Non-pigmented ciliary epithelial cell (primary cell): Measurements from ENCODE around the gene PLEKHA7.
"Not testable (repeated sequence)": the region's sequence is repeated elsewhere in the genome, so short reads cannot be mapped to it uniquely, and the experiment has no call there.

Experiments used
- DNase-seq: peaks from one replicate; pipeline ENCODE4 v3.0.0-alpha.2; 2010; ENCODE audit warnings: low read depth

Gene PLEKHA7, protein sequence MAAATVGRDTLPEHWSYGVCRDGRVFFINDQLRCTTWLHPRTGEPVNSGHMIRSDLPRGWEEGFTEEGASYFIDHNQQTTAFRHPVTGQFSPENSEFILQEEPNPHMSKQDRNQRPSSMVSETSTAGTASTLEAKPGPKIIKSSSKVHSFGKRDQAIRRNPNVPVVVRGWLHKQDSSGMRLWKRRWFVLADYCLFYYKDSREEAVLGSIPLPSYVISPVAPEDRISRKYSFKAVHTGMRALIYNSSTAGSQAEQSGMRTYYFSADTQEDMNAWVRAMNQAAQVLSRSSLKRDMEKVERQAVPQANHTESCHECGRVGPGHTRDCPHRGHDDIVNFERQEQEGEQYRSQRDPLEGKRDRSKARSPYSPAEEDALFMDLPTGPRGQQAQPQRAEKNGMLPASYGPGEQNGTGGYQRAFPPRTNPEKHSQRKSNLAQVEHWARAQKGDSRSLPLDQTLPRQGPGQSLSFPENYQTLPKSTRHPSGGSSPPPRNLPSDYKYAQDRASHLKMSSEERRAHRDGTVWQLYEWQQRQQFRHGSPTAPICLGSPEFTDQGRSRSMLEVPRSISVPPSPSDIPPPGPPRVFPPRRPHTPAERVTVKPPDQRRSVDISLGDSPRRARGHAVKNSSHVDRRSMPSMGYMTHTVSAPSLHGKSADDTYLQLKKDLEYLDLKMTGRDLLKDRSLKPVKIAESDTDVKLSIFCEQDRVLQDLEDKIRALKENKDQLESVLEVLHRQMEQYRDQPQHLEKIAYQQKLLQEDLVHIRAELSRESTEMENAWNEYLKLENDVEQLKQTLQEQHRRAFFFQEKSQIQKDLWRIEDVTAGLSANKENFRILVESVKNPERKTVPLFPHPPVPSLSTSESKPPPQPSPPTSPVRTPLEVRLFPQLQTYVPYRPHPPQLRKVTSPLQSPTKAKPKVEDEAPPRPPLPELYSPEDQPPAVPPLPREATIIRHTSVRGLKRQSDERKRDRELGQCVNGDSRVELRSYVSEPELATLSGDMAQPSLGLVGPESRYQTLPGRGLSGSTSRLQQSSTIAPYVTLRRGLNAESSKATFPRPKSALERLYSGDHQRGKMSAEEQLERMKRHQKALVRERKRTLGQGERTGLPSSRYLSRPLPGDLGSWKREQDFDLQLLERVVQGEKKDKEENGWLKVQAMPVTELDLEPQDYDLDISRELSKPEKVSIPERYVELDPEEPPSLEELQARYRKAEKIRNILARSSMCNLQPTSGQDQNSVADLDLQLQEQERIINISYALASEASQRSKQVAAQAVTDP

DNA sequence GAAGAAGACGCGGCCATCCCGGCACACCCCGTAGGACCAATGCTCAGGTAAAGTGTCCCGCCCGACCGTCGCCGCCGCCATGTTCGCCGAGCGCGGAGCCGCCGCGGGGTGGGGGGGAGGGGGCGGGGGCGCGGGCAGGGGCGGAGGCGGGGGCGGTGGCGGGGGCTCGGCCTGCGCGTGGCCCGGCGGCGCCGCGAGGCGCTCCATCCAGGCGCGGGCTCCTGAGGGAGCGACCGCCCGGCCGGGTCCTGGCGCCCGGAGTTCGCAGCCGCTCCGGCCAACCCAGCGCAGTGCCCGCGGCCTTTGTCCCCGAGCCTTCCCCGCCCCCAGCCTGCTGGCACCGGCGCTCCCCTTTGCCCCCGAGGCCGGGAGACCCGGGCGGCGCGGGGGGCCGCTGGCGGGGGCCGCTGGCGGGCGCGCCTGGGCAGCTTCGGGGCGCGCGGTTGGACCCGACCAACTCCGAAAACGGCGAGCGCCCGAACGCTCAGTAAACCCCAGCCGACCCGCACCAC, at the start of gene PLEKHA7:
Gene PLEKHA7 (minus strand): TSS at position 94 of the 512 bp plus-strand sequence. CDS start 13 bp downstream, at position 81.
- no peak for DNase-seq

DNA sequence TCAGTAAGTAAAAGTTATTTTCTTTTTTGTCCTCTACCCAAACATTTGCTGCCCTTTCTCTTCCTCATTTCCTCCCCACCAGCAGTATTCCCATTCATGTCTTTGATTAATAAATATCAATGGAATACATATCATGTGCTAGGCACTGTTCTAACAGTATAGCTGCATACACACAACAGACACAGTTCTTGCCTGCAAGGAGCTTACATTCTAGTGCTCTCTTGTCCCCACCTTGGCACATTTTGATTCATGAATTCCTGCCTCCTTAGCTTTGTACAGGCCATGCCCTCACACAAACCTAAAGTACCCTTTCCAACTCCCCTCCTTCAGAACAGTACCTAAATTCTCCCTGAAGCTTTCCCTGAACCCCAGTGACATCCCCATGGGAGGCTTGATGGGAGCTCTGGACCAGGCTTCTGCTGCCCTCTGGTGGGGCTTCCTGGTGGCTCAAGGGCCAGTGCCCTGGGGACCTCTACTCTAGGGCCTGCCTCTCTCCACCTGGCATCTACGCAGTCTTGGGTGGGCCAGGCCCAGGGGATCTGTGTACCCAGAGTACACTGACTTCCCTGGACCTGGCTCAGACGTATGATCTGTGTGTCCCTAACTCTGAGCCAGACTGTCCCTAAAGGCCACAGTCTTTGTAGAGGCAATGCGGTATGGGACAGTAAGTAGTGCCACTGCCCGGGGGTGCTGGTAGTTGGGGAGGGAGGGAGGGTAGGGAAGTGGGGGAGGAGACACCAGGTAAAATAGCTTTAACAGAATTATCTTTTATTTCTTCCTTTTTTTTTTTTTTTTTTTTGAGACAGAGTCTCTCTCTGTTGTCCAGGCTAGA, 49.2 kb upstream of the PLEKHA7 start:
- no peak for DNase-seq

DNA sequence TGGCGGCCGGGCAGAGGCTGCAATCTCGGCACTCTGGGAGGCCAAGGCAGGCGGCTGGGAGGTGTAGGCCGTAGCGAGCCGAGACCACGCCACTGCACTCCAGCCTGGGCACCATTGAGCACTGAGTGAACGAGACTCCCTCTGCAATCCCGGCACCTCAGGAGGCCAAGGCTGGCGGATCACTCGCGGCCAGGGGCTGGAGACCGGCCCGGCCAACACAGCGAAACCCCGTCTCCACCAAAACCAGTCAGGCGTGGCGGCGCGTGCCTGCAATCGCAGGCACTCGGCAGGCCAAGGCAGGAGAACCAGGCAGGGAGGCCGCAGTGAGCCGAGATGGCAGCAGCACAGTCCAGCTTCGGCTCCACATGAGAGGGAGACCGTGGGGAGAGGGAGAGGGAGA, 36.9 kb upstream of the PLEKHA7 start:
- DNase-seq, result not testable (repeated sequence)

DNA sequence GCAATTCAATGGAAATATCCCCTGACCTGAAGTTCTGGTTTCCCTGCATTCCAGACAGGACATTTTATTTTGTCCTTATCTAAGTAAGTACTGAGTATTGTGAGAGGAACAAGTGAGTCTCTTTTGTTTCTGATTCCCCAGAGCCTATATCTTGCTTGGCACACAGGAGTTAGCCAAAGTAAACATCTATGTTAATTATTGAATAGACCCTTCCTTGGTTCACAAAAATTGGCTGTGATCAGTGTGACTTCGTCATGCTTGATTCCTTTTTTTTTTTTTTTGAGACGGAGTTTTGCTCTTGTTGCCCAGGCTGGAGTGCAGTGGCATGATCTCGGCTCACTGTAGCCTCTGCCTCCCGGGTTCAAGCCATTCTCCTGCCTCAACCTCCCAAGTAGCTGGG, 34.3 kb upstream of the PLEKHA7 start:
- not testable (repeated sequence) for DNase-seq

DNA sequence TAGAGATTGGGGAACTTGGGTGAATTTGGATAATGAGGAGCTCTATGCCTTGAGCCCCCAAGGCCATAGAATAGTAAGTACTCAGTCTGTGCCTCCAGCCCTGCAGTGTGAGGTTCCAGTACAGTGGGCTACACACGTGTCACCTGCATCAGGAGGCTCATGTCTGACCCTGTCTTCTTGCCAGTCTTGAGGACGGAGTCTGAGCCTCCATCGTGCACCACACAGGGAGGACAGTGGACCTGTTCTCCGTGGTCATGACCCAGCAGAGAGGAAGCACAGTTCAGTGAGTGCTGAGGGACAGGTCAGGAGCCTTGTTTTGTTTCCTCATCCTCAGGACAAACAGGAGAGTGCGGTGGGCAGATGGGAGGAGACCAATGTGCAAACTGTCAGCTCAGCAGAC, 32.5 kb upstream of the PLEKHA7 start:
- no peak for DNase-seq

DNA sequence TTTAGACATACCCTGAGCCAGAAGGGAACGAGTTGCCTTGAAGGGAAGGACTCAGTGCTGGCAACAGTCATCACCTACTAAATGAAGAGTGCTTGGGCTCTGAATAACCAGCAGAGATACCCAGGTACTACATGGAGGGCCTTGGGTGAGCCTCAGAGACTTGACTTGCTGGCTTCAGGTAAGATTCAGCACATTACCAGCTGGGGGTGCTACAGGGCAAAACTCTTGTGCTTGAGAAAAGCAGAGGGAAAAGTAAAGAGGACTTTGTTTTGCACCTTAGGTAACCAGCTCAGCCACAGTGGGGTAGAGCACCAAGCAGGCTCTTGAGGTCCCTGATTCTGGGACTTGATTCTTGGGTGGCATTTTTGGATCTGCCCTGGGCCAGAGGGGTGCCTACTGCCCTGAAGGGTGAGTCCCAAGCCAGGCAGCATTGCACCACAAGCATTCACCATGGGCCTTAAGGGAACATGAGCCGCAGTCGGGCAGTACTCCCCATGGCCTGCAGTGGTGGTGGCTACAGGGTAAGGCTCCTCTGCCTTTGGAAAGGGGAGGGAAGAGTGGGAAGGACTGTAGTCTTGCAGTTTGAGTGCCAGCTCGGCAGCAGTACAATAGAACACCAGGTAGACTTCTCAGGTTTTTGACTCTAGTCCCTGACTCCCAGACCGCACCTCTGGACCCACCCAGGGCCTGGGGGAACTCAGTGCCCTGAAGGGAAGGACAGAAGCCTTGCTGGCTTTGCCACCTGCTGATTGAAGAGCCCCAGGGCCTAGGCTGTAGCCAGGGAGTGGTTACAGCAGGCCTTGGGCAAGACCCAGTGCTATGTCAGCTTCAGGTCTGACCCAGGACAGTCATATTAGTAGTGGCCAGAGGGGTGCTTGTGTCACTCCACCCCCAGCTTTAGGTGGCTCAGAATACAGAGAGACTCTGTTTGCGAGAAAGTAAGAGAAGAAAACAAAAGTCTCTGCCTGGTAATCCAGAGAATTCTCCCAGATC, 22.7 kb upstream of the PLEKHA7 start:
- DNase-seq, result no peak

DNA sequence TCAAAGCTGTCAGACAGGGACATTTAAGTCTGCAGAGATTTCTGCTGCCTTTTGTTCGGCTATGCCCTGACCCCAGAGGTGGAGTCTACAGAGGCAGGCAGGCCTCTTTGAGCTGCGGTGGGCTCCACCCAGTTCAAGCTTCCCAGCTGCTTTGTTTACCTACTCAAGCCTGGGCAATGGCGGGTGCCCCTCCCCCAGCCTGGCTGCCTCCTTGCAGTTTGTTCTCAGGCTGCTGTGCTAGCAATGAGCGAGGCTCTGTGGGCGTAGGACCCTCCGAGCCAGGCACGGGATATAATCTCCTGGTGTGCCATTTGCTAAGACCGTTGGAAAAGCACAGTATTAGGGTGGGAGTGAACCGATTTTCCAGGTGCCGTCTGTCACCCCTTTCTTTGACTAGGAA, 19.8 kb upstream of the PLEKHA7 start:
- DNase-seq, result not testable (repeated sequence)

DNA sequence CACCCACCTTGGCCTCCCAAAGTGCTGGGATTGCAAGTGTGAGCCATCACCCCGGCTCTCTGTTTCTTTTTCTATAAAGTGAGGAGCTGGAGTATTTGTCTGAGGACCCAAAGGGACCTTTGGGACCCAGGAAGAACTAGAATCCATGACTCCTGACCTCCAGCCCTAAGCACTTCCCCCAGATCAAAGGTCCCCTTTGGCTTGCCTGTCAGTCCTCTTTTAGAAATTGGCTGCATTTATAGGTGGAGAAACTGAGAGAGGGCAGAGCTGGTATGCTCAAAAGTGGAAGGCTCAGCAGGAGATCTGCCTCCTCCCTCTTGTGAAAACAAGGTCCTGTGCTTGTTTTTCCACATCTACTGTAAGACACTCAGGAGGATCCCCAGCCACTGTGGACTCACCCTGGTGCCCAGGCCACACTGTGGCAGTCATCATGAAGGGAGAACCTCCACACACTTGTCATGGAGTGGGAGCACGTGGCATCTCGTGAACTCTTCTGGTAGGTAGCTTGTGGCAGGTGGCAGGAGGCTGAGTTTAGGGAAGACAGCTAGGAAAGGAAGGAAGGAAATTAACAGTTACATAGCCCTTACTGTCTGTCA, 12.4 kb upstream of the PLEKHA7 start:
- DNase-seq, result no peak

DNA sequence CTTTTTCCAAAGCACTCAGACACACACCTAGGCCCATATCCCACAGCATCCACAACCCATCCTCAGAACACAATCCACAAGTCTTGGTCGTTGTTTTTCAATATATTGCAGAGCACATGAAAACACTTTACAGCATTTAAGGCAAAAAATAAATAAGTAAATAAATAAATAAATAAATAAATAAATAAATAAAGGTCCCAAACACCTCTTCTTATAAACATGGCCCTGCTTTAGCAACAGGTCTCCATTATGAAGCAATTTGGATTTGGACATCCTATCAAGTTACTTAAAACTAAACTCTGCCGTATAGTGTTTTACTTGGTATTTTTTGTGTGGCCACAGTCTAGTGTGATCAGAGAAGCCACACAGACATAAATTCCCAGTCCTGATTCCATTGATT, 10.7 kb upstream of the PLEKHA7 start:
- DNase-seq, result no peak

DNA sequence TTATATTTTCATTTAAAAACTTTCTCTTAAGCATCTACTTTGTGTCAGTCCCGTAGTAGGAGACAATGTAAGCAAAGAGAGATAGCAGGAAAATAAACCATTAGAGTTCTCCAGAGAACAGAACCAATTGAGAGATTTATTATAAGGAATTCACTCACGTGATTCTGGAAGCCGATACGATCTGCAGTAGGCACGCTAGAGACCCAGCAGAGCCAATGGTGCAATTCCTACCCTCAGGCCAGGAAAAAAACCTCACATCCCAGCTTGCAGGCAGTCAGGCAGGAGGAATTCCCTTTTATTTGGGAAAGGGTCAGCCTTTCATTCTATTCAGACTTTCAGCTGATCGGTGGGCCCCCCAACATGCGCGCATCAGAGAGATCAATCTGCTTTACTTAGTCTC, 7.3 kb upstream of the PLEKHA7 start:
- DNase-seq, result no peak

DNA sequence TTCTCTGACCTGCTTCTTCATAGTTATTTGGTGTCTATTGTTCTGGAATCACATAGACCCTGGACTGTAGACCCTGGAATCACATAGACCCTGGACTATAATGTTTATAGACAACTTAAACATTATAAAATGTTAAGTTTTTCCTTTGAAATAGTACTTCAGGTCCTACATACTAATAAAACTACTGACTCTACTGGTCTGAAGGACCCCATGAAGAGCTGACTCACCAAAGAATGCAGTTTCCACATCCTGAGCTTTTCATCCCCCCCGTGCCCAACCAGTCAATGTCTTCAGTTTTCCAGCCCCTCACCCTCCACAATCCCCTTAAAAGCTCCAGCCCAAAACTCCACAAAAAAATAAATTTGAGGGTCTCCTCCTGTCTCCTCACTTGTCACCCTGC, 6.6 kb upstream of the PLEKHA7 start:
- no peak for DNase-seq

DNA sequence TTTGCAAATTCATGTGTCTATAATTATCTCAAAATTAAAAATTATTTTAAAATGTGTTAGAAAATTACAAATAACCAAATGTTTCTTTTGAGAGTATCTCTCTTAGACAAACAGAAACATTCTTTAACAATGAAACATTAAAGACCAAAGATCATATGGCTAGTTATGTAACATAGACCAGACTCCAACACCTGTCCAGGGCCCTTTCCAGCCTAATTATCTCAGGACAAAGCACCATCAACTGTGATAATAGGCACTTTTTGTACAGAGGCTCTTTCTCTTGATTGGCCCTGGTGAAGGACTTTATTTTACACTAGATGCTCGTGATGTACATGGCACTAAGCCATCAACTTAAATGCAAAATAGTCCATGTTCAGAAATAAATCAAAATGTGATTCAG, 5.0 kb upstream of the PLEKHA7 start:
- no peak for DNase-seq

DNA sequence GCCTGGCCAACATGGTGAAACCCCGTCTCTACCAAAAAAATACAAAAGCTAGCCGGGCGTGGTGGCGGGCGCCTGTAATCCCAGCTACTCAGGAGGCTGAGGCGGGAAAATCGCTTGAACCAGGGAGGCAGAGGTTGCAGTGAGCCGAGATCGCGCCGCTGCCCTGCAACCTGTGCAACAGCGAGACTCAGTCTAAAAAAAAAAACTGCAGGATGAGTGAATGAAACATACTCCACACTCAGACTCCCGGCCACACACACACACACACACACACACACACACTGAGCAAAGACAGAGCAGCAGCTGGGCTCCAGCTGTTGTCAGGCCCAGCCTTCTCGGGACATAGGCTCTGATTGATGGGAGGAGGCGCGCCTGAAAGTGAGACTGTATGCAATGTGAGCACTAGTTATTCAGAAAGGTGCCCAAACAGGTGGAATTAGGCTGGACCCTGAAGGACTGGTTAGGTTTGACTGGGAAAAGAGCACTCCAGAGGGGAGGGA, 1.5 kb upstream of the PLEKHA7 start:
- DNase-seq, result no peak

DNA sequence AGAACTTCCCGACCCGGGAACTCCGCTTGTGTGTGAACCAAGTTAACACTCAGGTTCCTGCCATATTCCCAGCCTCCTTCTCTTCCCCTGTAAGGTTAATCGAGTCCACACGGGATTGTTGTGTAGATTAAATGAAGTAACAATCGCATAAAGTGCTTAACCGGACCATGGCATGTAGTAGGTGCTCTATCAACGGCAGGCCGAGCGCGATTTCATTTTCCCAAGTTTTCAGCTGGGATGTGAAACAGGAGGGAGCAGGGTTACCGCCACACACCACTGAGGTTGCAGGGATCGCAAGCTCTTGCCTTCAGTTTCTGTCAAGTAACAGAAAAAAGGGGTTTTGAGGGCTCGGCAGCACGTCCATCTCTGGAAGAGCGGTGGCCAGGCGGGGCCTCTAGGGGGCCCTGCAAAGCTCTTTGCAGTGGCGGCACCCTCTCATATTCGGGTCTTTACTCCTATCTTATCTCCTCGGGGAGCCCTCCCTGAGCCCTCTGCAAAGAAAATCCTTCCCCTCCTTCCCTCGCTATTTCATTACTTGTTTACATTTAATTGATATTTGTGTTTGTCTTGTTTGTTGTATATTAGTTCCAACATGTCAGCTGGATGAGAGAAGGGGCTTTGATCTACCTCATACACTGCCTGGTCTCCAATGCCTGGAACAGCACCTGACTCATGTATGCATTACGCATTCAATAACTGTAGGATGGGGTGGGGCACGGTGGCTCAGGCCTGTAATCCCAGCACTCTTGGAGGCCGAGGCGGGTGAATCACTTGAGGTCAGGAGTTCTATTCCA, 816 bp upstream of the PLEKHA7 start:
- DNase-seq, result peak; percentile 24

DNA sequence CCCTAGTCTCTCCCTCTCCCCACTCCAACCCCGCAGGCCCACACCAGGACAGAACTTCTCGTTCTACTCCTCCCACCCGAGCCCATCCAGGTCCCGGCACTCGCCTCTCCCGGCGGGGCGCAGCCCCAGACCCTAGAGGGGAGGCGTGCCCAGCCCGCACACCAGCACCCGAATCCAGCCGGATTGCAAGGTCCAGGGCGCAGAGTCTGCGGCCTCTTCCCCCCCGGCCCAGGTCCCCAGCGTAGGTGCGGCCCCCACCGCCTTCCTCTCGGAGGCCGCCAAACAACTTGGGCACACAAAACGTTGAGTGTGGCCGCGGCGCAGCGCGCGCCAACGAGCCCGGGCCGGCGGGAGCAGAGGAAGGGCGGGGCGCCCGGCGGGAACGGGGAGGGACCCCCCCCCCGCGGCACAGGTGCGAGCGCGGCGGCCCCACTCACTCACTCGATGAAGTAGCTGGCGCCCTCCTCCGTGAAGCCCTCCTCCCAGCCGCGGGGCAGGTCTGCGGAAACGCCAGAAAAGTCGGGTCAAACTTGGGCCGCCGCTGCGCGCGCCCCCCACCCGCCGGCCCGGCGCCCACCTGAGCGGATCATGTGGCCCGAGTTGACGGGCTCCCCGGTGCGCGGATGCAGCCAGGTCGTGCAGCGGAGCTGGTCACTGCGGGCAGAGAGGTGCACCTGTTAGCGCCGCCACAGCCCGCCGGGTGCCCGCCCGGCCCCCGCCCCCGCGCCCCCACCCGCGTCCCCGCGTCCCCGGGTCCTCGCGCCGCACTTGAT, 480 bp downstream of the PLEKHA7 start:
- no peak for DNase-seq

DNA sequence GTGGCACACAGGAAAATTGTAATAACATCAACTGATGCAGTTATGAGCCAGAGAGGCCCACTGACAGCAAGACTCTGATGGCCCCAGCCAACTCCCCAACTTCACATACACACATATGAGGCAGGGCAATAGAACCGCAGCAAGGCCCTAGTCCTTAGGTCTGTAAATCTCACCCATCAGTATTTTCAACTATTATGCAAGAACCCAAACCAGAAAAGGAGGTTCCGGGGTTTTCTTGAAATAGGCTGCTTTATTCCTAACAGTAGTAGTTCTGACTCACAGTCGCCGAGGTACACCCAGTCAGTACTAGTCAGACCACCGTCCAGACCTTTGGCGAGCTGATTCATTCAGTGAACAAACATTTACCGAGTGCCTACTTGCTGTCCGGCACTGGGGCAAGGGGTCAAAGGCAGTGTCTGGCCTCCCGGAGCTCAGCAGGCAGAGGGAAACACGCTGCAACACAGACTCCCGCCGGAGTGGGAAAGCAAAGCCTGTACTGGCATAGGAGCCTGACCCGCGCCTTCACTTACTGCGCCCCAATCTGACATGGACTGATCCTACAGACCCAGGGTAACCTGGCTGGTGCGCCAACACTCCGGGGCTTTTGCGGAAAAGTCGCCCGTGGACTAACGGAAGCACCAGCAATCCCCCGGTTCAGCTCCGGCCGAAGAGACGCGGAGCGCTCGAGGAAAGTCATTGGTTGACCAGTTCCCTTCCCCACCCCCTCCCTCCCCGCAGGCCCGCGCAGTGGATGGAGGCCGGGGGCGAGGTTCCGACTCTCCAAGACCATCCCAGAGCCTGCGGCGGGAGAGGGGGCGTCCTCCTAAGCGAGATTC, 1.3 kb downstream of the PLEKHA7 start:
- DNase-seq, result peak; percentile 57

DNA sequence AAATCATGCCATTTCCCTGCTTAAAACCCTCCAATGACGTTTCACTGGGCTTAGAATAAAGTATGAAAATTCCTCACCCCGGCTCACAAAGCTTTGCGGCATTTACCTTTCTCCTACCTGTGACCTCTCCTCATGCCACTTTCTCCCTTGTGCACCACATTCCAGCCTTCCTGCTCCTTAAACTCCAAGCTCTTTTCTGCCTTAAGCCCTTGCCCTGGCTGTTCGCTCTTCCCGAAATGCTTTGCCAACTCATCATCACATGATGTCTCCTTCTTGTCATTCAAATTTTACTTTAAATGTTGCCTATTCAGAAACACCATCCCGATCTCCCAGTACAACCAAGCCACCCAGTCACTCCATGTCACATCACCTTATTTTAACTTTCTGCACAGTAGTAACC, 2.0 kb downstream of the PLEKHA7 start:
- DNase-seq, result no peak
